ENCODE measurements around the gene SETD3. TPM values are rescaled to one million over a fixed set of nuclear protein-coding genes. Genes with fewer than 3 reads are reported as not detected.

SETD3 gene
- total RNA-seq, 2 experiments from 2014 or later, result 63.8 to 66.3 TPM

DNA sequence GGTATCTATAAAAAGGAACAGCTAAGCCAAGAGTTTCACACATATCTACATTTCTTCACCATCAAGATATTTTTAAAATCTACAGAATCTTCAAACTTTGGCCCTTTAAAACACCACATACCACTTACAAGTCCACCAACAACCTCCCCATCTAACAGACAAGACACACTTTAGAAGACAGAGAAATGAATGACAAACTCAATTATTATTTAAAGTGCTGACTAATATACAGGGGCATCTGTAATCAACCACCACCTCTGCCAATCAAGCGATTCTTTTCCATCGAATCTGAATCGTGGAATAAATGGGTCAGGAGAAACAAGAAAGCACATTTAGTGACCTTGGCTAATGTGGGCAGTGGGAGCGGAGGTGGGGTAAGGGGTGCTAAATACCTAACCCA lies 7.7 kb downstream of the SETD3 start:
- CTCF ChIA-PET, result no interaction called here
- Mint-ChIP-seq H3K4me1 (peaks cover 20% of the 10 kb centered on the region), H3K4me3 (no peak overlapping the region), H3K27me3 (no peaks in the 10 kb centered on the region), H3K27ac (no peak overlapping the region), H3K36me3 (ENCODE audit: low read depth) (no peaks in the 10 kb centered on the region), H3K9me3 (no peaks in the 10 kb centered on the region)
- POLR2A ChIA-PET, result no interaction called here
- no peak for DNase-seq

GRCh38 chr14:99471731-99472130 lies 8.9 kb downstream of the SETD3 start:
- H3K9me3 Mint-ChIP-seq, result no peaks in the 10 kb centered on the region
- peaks cover 18% of the 10 kb centered on the region for H3K4me1 Mint-ChIP-seq
- H3K36me3 Mint-ChIP-seq (ENCODE audit: low read depth), result no peaks in the 10 kb centered on the region
- H3K27me3 Mint-ChIP-seq, result no peaks in the 10 kb centered on the region
- no peak overlapping the region for H3K4me3 Mint-ChIP-seq
- ChIA-PET POLR2A (interaction anchor here (1.9 kb wide), 1 partner anchor 9 kb away, joined by 10 read pairs; the partner anchor contains the start of genes CCNK and SETD3), CTCF (no interaction called here)
- H3K27ac Mint-ChIP-seq, result no peak overlapping the region
- DNase-seq, result no peak

- peaks cover 17% of the 10 kb centered on the region for H3K4me1 Mint-ChIP-seq
- peaks cover 6% of the 10 kb centered on the region for H3K36me3 Mint-ChIP-seq (ENCODE audit: low read depth)
- no peak overlapping the region for H3K4me3 Mint-ChIP-seq
- no peaks in the 10 kb centered on the region for H3K27me3 Mint-ChIP-seq
- CTCF ChIA-PET, result no interaction called here
- no peak for DNase-seq
- no peaks in the 10 kb centered on the region for H3K9me3 Mint-ChIP-seq
- H3K27ac Mint-ChIP-seq, result no peak overlapping the region
- POLR2A ChIA-PET, result interaction anchor here (1.8 kb wide), 1 partner anchor 18 kb away, joined by 4 read pairs; no protein-coding TSS in a partner anchor
Observed at GRCh38 chr14:99468836-99469592, 11.6 kb downstream of the SETD3 start.

DNA sequence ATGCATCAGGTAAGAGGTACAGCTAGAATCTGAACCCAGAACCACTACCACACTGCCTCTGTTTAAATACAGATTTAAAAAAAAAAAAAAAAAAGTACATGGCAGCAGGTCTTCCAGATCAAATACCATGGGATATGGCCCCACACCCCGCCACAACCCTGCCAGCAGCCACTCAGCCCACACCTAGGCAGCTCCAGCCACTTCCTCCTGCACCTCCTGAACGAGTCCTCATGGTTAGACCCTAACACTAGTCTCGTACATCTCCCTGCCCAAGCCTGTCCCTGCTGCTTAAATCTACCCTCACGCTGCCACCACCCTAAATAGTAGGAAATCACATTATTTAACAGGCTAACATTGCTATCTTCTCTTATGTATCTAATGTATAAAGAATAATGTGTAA lies 12.6 kb downstream of the SETD3 start:
- no peak for DNase-seq
- H3K36me3 Mint-ChIP-seq (ENCODE audit: low read depth), result peaks cover 14% of the 10 kb centered on the region
- no peak overlapping the region for H3K27ac Mint-ChIP-seq
- ChIA-PET CTCF (no interaction called here), POLR2A (interaction anchor here (0.8 to 1.8 kb wide), 2 partner anchors 13 to 17 kb away, joined by 4 read pairs; partner anchors contain the start of genes CCNK and SETD3)
- H3K4me3 Mint-ChIP-seq, result no peak overlapping the region
- no peaks in the 10 kb centered on the region for H3K9me3 Mint-ChIP-seq
- H3K4me1 Mint-ChIP-seq, result peaks cover 17% of the 10 kb centered on the region
- H3K27me3 Mint-ChIP-seq, result no peaks in the 10 kb centered on the region

DNA sequence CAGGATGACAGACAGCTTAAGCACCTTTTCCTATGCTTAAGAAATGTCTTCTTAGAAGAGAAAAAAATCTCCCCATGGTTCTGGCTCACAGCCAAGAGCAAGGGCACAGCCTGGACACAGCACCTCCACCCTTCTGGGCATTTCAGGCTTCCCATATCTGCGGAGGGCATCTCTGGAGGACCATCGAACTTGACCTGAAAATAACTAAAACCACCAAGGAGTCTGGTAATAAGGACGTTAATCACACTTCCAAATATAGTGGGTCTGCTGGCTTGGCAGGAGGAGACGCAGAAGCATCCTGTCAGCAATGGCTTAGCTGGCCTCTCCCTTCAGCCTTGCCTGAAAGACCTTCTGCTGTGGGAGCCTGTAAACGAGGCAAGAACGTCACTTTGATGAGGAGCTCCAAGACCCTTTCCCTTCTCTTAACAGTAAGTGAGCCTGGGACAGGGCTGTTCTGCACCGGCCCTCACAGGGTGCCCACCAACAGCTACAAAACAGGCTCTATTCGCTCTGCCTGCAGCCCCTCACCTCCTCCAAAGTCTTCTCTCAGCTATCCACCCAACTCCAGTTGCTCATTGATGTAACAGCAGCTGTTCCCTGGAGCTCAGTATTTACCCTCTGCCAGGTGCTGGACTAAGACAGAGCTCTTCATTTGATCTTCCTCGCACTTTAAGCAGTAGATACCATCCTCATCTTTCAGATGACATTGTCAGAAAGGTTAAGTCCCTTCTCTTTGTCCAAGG lies 13.2 kb downstream of the SETD3 start:
- Mint-ChIP-seq H3K9me3 (no peaks in the 10 kb centered on the region), H3K36me3 (ENCODE audit: low read depth) (peaks cover 19% of the 10 kb centered on the region), H3K27me3 (no peaks in the 10 kb centered on the region), H3K4me1 (peaks cover 18% of the 10 kb centered on the region), H3K4me3 (no peak overlapping the region), H3K27ac (no peak overlapping the region)
- ChIA-PET CTCF (no interaction called here), POLR2A (interaction anchor here (0.8 to 1.8 kb wide), 2 partner anchors 14 to 16 kb away, joined by 4 read pairs; partner anchors contain the start of genes CCNK and SETD3)
- no peak for DNase-seq

- DNase-seq, result no peak
- H3K4me3 Mint-ChIP-seq, result no peak overlapping the region
- H3K27me3 Mint-ChIP-seq, result no peaks in the 10 kb centered on the region
- H3K9me3 Mint-ChIP-seq, result no peaks in the 10 kb centered on the region
- H3K4me1 Mint-ChIP-seq, result peaks cover 26% of the 10 kb centered on the region
- ChIA-PET POLR2A (no interaction called here), CTCF (no interaction called here)
- H3K36me3 Mint-ChIP-seq (ENCODE audit: low read depth), result peaks cover 26% of the 10 kb centered on the region
- no peak overlapping the region for H3K27ac Mint-ChIP-seq
Observed at GRCh38 chr14:99466758-99467157, 13.9 kb downstream of the SETD3 start.

DNA sequence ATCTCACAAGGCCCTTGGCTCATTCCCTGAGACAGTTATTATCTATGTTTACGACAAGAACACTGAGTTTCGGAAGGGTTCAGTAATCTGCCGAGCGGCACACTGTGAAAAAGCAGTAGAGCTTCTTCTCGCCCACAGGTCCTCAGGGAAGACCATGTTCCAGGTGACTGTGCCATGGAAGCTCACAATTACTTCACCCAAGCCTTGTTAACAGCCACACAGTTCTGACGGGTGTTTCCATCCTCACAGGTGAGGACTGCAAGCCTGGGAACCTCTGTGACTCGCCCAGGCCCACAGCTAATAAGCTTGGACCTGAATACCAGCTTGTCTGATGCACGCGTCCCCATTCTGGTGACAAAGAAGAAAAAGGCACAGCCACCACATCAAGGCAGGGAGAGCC lies 15.4 kb downstream of the SETD3 start:
- no peaks in the 10 kb centered on the region for H3K27me3 Mint-ChIP-seq
- H3K36me3 Mint-ChIP-seq (ENCODE audit: low read depth), result peaks cover 33% of the 10 kb centered on the region
- no peak overlapping the region for H3K27ac Mint-ChIP-seq
- H3K9me3 Mint-ChIP-seq, result no peaks in the 10 kb centered on the region
- no peak for DNase-seq
- CTCF ChIA-PET, result no interaction called here
- H3K4me1 Mint-ChIP-seq, result peaks cover 29% of the 10 kb centered on the region
- POLR2A ChIA-PET, result no interaction called here
- no peak overlapping the region for H3K4me3 Mint-ChIP-seq

DNA sequence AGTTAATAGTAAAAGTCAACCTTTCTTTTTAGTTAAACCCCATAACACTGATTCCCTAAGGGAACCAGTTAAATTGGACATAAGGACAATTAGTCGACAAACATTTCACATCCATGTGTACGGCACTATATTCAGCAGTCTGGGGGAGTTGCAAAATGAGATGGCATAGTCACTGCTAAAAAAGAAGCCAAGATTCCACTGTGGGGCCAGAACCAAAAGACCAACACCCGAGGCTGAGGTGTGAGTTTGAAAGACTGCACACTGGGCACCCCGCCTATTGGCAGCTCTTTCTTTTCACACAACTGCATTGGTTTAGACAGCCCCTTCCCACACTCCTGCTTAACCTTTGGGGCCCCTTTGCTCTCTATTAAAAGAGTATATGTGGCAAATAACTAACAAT lies 16.7 kb downstream of the SETD3 start:
- H3K4me1 Mint-ChIP-seq, result peaks cover 23% of the 10 kb centered on the region
- DNase-seq, result no peak
- H3K27me3 Mint-ChIP-seq, result no peaks in the 10 kb centered on the region
- H3K27ac Mint-ChIP-seq, result no peak overlapping the region
- no peaks in the 10 kb centered on the region for H3K9me3 Mint-ChIP-seq
- peaks cover 40% of the 10 kb centered on the region for H3K36me3 Mint-ChIP-seq (ENCODE audit: low read depth)
- no peak overlapping the region for H3K4me3 Mint-ChIP-seq
- POLR2A ChIA-PET, result interaction anchor here (3.2 kb wide), 1 partner anchor 17 kb away, joined by 11 read pairs; the partner anchor contains the start of genes CCNK and SETD3
- CTCF ChIA-PET, result no interaction called here

GRCh38 chr14:99462210-99462609 lies 18.4 kb downstream of the SETD3 start:
- DNase-seq, result no peak
- no peak overlapping the region for H3K27ac Mint-ChIP-seq
- H3K36me3 Mint-ChIP-seq (ENCODE audit: low read depth), result peaks cover 46% of the 10 kb centered on the region
- POLR2A ChIA-PET, result interaction anchor here (1.1 to 3.2 kb wide), 3 partner anchors 19 to 26 kb away, joined by 3 to 11 read pairs (median 4); partner anchors contain the start of genes CCNK and SETD3
- no peak overlapping the region for H3K4me3 Mint-ChIP-seq
- CTCF ChIA-PET, result interaction anchor here (1.0 kb wide), 1 partner anchor 142 kb away, joined by 4 read pairs; no protein-coding TSS in a partner anchor
- no peaks in the 10 kb centered on the region for H3K9me3 Mint-ChIP-seq
- H3K4me1 Mint-ChIP-seq, result peaks cover 14% of the 10 kb centered on the region
- no peaks in the 10 kb centered on the region for H3K27me3 Mint-ChIP-seq

DNA sequence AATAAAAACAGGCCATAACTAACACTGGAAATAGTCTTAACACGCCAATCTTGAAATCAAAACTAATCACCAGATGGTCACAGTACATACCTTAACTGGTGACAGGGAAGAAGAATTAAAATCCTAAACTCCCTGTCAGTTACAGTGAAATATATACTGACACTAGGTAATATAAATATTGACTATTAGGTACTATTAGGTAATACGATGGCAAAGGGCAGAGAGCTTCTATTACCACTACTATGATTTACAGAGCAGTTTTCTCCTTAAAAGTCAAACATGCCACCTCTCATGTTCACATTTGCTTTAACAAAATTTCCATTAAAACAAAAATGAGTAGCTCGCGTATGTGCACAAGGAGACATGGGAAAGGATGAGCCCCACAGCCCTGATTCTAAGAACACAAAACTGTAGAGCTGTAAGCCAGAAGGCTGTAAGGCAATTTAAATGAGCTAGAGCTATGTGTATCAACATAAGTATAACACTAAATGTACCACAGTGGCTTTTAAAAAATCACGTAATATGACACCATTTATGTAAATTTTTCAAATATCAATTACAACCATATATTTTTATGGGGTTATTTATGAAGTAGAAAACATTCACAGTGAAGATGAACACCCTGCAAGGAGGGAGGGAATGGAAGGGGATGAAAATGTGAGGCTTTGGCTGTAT lies 19.1 kb downstream of the SETD3 start:
- peaks cover 52% of the 10 kb centered on the region for H3K36me3 Mint-ChIP-seq (ENCODE audit: low read depth)
- ChIA-PET CTCF (interaction anchor here (1.0 to 1.5 kb wide), 3 partner anchors 25 to 142 kb away, joined by 3 to 4 read pairs (median 3); no protein-coding TSS in a partner anchor), POLR2A (interaction anchor here (1.1 to 3.2 kb wide), 3 partner anchors 20 to 25 kb away, joined by 3 to 11 read pairs (median 4); partner anchors contain the start of genes CCNK and SETD3)
- no peak overlapping the region for H3K4me3 Mint-ChIP-seq
- no peaks in the 10 kb centered on the region for H3K9me3 Mint-ChIP-seq
- no peak for DNase-seq
- peaks cover 14% of the 10 kb centered on the region for H3K4me1 Mint-ChIP-seq
- H3K27ac Mint-ChIP-seq, result no peak overlapping the region
- H3K27me3 Mint-ChIP-seq, result no peaks in the 10 kb centered on the region

DNA sequence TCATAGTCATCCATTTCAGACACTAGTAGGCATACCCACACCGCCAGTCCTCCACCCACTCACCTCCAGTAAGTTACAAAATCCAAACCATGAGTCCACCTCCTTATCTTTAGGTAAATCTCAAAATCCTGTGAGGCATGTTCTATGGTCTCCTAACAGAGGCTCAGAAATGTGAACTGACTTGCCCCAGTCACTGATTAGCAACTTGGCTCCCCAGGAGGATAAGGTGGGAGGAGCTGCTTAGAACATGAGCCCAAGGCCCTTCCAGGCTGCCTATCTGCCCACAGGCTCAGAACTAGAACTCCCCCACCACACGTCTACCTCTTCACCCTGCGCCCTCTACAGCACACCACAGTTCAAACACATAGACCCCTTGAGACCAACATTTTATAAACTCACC lies 19.9 kb downstream of the SETD3 start:
- H3K36me3 Mint-ChIP-seq (ENCODE audit: low read depth), result peaks cover 54% of the 10 kb centered on the region
- no peak overlapping the region for H3K27ac Mint-ChIP-seq

DNA sequence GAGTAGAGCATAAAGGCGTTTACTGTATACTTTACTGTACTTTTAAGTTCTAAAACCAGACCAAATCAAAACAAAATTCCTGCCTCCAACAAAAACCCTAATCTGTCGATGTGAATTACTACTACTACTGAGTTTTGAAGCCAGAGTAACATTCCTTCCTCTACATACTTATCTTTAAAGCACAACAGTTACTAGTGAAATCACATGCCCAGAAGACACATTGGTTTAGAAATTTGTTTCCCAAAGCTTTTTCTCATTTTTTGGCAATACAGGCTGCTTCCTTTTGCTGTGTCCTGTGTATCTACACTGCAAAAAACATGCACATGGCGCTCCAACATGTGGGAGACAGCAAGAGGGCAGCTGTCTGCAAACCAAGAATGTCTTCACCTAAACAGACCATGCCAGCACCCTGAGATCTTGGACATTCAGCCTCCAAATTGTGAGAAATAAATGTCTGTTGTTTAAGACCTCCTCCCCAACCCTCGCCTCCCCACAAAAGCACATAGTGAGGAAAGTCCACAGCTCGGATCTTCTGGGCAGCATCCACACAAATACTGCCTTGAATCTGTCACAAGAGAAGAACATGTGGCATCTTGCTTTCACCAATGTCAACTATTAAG lies 21.1 kb downstream of the SETD3 start:
- DNase-seq, result no peak
- no peak overlapping the region for H3K27ac Mint-ChIP-seq
- H3K9me3 Mint-ChIP-seq, result no peaks in the 10 kb centered on the region
- no peaks in the 10 kb centered on the region for H3K27me3 Mint-ChIP-seq
- peaks cover 54% of the 10 kb centered on the region for H3K36me3 Mint-ChIP-seq (ENCODE audit: low read depth)
- H3K4me1 Mint-ChIP-seq, result peaks cover 14% of the 10 kb centered on the region
- ChIA-PET CTCF (interaction anchor here (1.5 kb wide), 1 partner anchor 23 kb away, joined by 3 read pairs; no protein-coding TSS in a partner anchor), POLR2A (interaction anchor here (1.1 kb wide), 1 partner anchor 21 kb away, joined by 5 read pairs; the partner anchor contains the start of genes CCNK and SETD3)
- H3K4me3 Mint-ChIP-seq, result no peak overlapping the region

More for the DNA sequence above, 19.9 kb downstream of the SETD3 start:
- H3K4me3 Mint-ChIP-seq, result no peak overlapping the region
- H3K4me1 Mint-ChIP-seq, result peaks cover 14% of the 10 kb centered on the region
- no peaks in the 10 kb centered on the region for H3K27me3 Mint-ChIP-seq
- POLR2A ChIA-PET, result interaction anchor here (1.1 to 3.2 kb wide), 2 partner anchors 21 kb away, joined by 3 to 11 read pairs; partner anchors contain the start of genes CCNK and SETD3
- no peak for DNase-seq
- no peaks in the 10 kb centered on the region for H3K9me3 Mint-ChIP-seq
- CTCF ChIA-PET, result interaction anchor here (1.1 to 1.5 kb wide), 2 partner anchors 24 to 27 kb away, joined by 3 read pairs; no protein-coding TSS in a partner anchor
